IPS-18c (cell line): ENCODE measurements around the gene SEMA3A.

Experiments used
- H3K4me3 ChIP-seq: 2 replicates; pipeline ENCODE4 v1.7.0; 2013; ENCODE audit warnings: low read depth, mild to moderate bottlenecking, low read length, moderate library complexity; ENCODE audit not compliant: insufficient read depth
- H3K9me3 ChIP-seq: one replicate; pipeline ENCODE4 v1.6.1; 2013; ENCODE audit warnings: mild to moderate bottlenecking, low read length, moderate library complexity; ENCODE audit not compliant: control insufficient read depth, insufficient read depth

Gene SEMA3A

GRCh38 chr7:84138411-84138810 is 56.2 kb downstream of the SEMA3A start:
- H3K4me3 ChIP-seq, result no peak overlapping the region
- no peaks in the 10 kb centered on the region for H3K9me3 ChIP-seq

GRCh38 chr7:84137812-84138211 is 56.8 kb downstream of the SEMA3A start:
- H3K4me3 ChIP-seq, result no peak overlapping the region
- H3K9me3 ChIP-seq, result no peaks in the 10 kb centered on the region

GRCh38 chr7:84136809-84137208 is 57.8 kb downstream of the SEMA3A start:
- Histone ChIP-seq H3K9me3 (no peaks in the 10 kb centered on the region), H3K4me3 (no peak overlapping the region)

- no peaks in the 10 kb centered on the region for H3K9me3 ChIP-seq
- no peak overlapping the region for H3K4me3 ChIP-seq
Observed at GRCh38 chr7:84136336-84136735, 58.3 kb downstream of the SEMA3A start.

- H3K4me3 ChIP-seq, result no peak overlapping the region
- no peaks in the 10 kb centered on the region for H3K9me3 ChIP-seq
Observed at GRCh38 chr7:84134169-84134568, 60.4 kb downstream of the SEMA3A start.

- Histone ChIP-seq H3K4me3 (no peak overlapping the region), H3K9me3 (no peaks in the 10 kb centered on the region)
Observed at GRCh38 chr7:84125654-84126053, 68.9 kb downstream of the SEMA3A start.

- H3K9me3 ChIP-seq, result no peaks in the 10 kb centered on the region
- no peak overlapping the region for H3K4me3 ChIP-seq
Observed at GRCh38 chr7:84123965-84124547, 70.5 kb downstream of the SEMA3A start.

GRCh38 chr7:84122582-84123360 is 71.8 kb downstream of the SEMA3A start:
- Histone ChIP-seq H3K9me3 (no peaks in the 10 kb centered on the region), H3K4me3 (no peak overlapping the region)

GRCh38 chr7:84117304-84117703 is 77.3 kb downstream of the SEMA3A start:
- Histone ChIP-seq H3K9me3 (no peaks in the 10 kb centered on the region), H3K4me3 (no peak overlapping the region)

- no peak overlapping the region for H3K4me3 ChIP-seq
- H3K9me3 ChIP-seq, result no peaks in the 10 kb centered on the region
Observed at GRCh38 chr7:84113906-84114850, 80.4 kb downstream of the SEMA3A start.

GRCh38 chr7:84113286-84113685 is 81.3 kb downstream of the SEMA3A start:
- no peaks in the 10 kb centered on the region for H3K9me3 ChIP-seq
- no peak overlapping the region for H3K4me3 ChIP-seq

- Histone ChIP-seq H3K4me3 (no peak overlapping the region), H3K9me3 (no peaks in the 10 kb centered on the region)
Observed at GRCh38 chr7:84112771-84113170, 81.8 kb downstream of the SEMA3A start.

- no peaks in the 10 kb centered on the region for H3K9me3 ChIP-seq
- no peak overlapping the region for H3K4me3 ChIP-seq
Observed at GRCh38 chr7:84111842-84112241, 82.7 kb downstream of the SEMA3A start.

GRCh38 chr7:84110400-84110799 is 84.2 kb downstream of the SEMA3A start:
- no peak overlapping the region for H3K4me3 ChIP-seq
- H3K9me3 ChIP-seq, result no peaks in the 10 kb centered on the region

GRCh38 chr7:84108787-84109186 is 85.8 kb downstream of the SEMA3A start:
- Histone ChIP-seq H3K9me3 (no peaks in the 10 kb centered on the region), H3K4me3 (no peak overlapping the region)

GRCh38 chr7:84108119-84108518 is 86.5 kb downstream of the SEMA3A start:
- Histone ChIP-seq H3K9me3 (no peaks in the 10 kb centered on the region), H3K4me3 (no peak overlapping the region)

GRCh38 chr7:84107259-84107658 is 87.3 kb downstream of the SEMA3A start:
- H3K9me3 ChIP-seq, result no peaks in the 10 kb centered on the region
- H3K4me3 ChIP-seq, result no peak overlapping the region

- Histone ChIP-seq H3K9me3 (no peaks in the 10 kb centered on the region), H3K4me3 (no peak overlapping the region)
Observed at GRCh38 chr7:84106291-84106690, 88.3 kb downstream of the SEMA3A start.
